Measurements from ENCODE around the gene SRRM3. TPM values are rescaled to one million over a fixed set of nuclear protein-coding genes. Genes with fewer than 3 reads are reported as not detected.
A peak's percentile ranks its signal among the peaks of the same experiment; 100 is the strongest.

SRRM3 gene
- total RNA-seq, 1 experiment from 2014 or later = 12.7 TPM

DNA sequence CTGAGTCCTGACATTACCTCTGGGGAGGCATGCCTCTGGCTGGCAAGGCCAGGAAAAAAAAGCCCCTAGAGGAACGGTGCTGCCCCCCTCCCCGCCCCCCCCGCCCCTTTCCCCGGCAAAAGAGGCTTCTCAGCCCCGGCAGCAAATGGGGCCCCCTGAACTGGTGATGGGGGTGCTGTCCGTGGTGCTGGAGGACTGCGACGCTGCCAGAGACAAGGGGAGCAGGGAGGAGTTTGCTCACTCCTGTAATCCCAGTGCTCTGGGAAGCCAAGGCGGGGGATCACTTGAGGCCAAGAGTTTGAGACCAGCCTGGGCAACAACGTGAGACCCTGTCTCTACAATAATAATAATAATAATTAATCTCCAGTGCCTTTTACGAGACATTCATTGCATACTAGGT is 23.7 kb downstream of the SRRM3 start:
- H3K36me3 ChIP-seq (ENCODE audit: control insufficient read depth in 1 of 2, insufficient read depth in 2 of 2, low read length in 2 of 2) = no peaks in the 10 kb centered on the region
- peaks cover 5 to 16% of the 10 kb centered on the region in 2 experiments; a peak in 3 of 4 replicates for H3K4me1 ChIP-seq (ENCODE audit: control insufficient read depth in 1 of 2, insufficient read depth in 2 of 2, low read length in 2 of 2)
- DNase-seq (ENCODE audit: low read depth, low spot score) = no peak
- no peak overlapping the region for H3K9ac ChIP-seq (ENCODE audit: low read length)
- POLR2A ChIA-PET = no interaction called here
- H3K4me2 ChIP-seq (ENCODE audit: low read length) = no peak overlapping the region
- no peaks in the 10 kb centered on the region for H4K20me1 ChIP-seq (ENCODE audit: insufficient read depth)
- RAD21 ChIA-PET (ENCODE audit: low non-redundant PET in 1 of 2, low total read pairs in 2 of 2, uncharacterized antibody in 2 of 2, unreplicated experiment in 2 of 2) = no interaction called here
- ATAC-seq = peak; percentile 61
- TF ChIP-seq JUND (IDR thresholded peaks at IDR 0.05) (no peak), POLR2A (IDR thresholded peaks at IDR 0.05; ENCODE audit: borderline replicate concordance, extremely low read depth, insufficient read depth, insufficient read length) (no peak), CBX3 (IDR thresholded peaks at IDR 0.05; ENCODE audit: low read depth) (peak; percentile 17; the same call in 1 of the 2 replicates), SP1 (IDR thresholded peaks at IDR 0.05; ENCODE audit: low read depth) (no peak), EZH2phosphoT487 (IDR thresholded peaks at IDR 0.05; ENCODE audit: borderline replicate concordance) (no peak), FOSL1 (IDR thresholded peaks at IDR 0.05; ENCODE audit: low read depth) (no peak), SRF (IDR thresholded peaks at IDR 0.05; ENCODE audit: low read depth) (no peak), POLR2AphosphoS5 (IDR thresholded peaks at IDR 0.05; ENCODE audit: low read depth, low read length) (no peak)
- TF ChIP-seq, protein P1, sequence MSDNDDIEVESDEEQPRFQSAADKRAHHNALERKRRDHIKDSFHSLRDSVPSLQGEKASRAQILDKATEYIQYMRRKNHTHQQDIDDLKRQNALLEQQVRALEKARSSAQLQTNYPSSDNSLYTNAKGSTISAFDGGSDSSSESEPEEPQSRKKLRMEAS (IDR thresholded peaks at IDR 0.05) = no peak
- TF ChIP-seq, protein P2, sequence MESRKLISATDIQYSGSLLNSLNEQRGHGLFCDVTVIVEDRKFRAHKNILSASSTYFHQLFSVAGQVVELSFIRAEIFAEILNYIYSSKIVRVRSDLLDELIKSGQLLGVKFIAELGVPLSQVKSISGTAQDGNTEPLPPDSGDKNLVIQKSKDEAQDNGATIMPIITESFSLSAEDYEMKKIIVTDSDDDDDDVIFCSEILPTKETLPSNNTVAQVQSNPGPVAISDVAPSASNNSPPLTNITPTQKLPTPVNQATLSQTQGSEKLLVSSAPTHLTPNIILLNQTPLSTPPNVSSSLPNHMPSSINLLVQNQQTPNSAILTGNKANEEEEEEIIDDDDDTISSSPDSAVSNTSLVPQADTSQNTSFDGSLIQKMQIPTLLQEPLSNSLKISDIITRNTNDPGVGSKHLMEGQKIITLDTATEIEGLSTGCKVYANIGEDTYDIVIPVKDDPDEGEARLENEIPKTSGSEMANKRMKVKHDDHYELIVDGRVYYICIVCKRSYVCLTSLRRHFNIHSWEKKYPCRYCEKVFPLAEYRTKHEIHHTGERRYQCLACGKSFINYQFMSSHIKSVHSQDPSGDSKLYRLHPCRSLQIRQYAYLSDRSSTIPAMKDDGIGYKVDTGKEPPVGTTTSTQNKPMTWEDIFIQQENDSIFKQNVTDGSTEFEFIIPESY (IDR thresholded peaks at IDR 0.05; ENCODE audit: extremely low read depth, insufficient replicate concordance, low read length) = no peak
- TF ChIP-seq, protein P3, sequence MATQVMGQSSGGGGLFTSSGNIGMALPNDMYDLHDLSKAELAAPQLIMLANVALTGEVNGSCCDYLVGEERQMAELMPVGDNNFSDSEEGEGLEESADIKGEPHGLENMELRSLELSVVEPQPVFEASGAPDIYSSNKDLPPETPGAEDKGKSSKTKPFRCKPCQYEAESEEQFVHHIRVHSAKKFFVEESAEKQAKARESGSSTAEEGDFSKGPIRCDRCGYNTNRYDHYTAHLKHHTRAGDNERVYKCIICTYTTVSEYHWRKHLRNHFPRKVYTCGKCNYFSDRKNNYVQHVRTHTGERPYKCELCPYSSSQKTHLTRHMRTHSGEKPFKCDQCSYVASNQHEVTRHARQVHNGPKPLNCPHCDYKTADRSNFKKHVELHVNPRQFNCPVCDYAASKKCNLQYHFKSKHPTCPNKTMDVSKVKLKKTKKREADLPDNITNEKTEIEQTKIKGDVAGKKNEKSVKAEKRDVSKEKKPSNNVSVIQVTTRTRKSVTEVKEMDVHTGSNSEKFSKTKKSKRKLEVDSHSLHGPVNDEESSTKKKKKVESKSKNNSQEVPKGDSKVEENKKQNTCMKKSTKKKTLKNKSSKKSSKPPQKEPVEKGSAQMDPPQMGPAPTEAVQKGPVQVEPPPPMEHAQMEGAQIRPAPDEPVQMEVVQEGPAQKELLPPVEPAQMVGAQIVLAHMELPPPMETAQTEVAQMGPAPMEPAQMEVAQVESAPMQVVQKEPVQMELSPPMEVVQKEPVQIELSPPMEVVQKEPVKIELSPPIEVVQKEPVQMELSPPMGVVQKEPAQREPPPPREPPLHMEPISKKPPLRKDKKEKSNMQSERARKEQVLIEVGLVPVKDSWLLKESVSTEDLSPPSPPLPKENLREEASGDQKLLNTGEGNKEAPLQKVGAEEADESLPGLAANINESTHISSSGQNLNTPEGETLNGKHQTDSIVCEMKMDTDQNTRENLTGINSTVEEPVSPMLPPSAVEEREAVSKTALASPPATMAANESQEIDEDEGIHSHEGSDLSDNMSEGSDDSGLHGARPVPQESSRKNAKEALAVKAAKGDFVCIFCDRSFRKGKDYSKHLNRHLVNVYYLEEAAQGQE (IDR thresholded peaks at IDR 0.05; ENCODE audit: low read depth) = peak; percentile 85
- peaks cover 12% of the 10 kb centered on the region; the same call in 1 of the 2 replicates for H3K27me3 ChIP-seq (ENCODE audit: insufficient read depth, low read length)
- H3K9me3 ChIP-seq (ENCODE audit: control insufficient read depth in 1 of 2, insufficient read depth in 1 of 2, low read depth in 1 of 2, low read length in 2 of 2) = no peaks in the 10 kb centered on the region
- CTCF ChIA-PET = no interaction called here
- no peak overlapping the region for H2AFZ ChIP-seq (ENCODE audit: low read depth, low read length, poor library complexity, severe bottlenecking)
- no peak overlapping the region for H3K4me3 ChIP-seq (replicated peaks in 1 of 2; ENCODE audit: low read depth in 1 of 2, low read length in 2 of 2)
- H3K79me2 ChIP-seq (ENCODE audit: insufficient read depth, low read length) = no peaks in the 10 kb centered on the region
- H3K27ac ChIP-seq (ENCODE audit: low read depth, low read length) = no peak overlapping the region
- H3K9me2 ChIP-seq (ENCODE audit: insufficient read depth) = no peaks in the 10 kb centered on the region
- intact Hi-C loops (cut with micrococcal nuclease) = no loop called here
- BruUV-seq (replicated peaks) = no TSS peak

Data from HCT116 (cell line).